T follicular helper cell (primary cell): ENCODE results near the gene CHST13.
"Not testable (repeated sequence)": the region's sequence is repeated elsewhere in the genome, so short reads cannot be mapped to it uniquely, and the experiment has no call there.

Experiments used
- DNase-seq: peaks from one replicate; pipeline ENCODE4 v3.0.0-alpha.2; 2020; ENCODE audit warnings: low read depth

Gene CHST13

GRCh38 chr3:126554560-126555525 is 30.9 kb downstream of the CHST13 start:
- no peak for DNase-seq

DNA sequence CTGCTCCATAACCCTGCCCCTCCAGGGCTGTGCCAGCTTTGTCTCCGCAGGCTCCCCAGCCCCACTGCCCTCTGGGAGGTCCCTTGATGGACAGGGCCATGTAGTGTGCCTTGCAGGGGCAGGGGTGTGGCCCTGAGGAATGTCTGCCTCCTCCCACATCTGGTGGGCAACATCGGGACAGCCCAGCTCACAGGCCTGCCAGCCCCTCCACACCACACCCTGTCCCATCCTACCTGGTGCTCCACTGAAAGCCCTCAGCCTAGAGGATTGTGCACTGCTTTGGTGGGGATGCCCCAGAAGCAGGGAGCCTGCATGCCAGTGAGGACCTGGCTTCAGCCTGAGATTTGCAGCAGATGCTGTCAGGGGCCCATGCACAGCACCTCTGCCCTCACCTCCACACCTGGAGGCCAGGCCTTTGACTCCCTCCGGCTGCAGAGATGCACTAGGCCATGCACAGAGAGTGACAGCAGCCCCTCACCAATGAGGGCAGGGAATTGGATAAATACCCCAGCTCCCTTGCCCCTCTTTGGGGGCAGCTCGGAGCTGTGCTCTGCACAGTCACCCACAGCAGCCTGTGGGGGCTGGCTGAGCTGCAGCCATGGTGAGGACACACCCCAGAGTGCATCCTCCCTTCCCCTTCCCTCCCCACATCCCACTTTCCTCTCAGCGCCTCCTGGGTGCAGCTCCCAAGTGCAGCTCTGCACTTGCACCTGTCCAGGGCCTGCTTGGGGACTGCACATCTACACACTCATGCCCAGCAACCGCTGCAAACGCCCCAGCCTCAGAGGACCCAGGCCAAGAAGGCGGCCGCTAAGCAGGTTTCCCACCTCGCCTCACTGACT is 32.1 kb downstream of the CHST13 start:
- no peak for DNase-seq

GRCh38 chr3:126556637-126557414 is 32.9 kb downstream of the CHST13 start:
- DNase-seq, result no peak

DNA sequence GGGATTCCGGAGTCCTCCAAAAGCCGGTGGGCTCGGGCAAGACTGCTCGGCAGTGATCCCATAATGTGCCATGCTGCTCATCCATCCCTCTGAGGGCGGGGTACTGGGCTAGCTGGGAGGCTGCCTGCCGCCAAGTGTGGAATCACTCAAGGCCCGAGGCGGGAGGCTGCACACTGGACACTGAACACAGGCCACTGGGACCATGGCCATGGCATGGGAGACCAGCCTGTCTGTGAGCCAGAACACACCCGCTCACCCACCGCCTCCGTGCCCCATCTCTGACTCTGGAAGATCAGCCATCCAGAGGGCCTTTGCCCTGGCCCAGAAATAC is 33.4 kb downstream of the CHST13 start:
- DNase-seq, result no peak

DNA sequence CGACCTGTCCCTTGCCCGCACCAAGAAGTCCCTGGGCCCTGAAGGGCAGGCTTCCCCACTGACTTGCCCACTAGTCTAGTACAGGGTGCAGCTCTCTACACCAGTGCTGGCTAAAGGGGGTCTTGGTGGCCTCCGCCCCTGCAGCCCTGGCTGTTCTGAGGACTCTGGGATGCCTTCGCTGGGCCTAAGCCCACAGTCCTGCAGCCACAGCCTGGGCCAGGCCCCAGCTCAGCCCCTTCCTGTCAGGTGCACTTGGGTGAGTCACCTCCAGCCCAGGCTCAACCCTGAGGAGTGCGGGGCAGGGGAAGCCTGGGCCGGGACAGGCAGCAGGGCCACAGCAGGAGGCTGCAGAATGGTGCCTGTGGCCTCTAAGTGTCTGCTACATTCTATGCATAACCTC is 33.8 kb downstream of the CHST13 start:
- no peak for DNase-seq

DNA sequence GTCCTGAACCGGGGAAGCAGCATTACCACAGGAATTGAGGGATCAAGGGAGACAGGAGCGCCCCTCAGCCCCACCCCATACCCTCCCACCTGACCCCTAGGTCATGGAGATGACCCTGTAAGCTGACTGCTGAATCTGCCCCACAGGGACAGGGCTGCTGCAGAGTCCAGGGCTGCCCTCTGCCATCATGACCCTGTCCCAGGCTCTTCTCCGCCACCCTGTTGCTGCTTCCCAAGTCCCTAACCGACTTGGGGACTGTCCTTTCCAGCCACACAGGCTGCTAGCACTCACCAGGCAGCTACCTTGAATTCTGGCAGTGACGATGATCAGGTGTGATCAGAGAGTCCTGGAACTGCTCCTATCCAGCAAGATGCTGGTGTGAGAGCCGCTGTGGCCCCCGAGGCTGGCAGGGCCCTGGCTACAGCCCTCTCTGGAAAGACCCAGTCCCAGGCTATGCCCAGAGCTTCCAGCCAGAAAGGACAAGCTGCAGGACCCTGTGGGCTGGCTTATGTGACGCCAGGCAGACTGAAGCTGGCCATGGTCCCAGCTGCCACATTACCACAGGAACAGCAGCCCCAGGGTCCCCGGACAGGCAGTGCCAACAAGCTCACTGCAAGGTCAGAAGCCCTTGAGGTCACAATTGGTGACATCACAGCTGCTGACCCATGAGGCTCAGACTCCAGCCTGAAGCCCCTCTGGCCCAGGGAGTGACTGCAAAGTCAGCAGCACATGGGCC is 34.5 kb downstream of the CHST13 start, which contains the start of gene C3orf22:
Gene C3orf22, minus strand, starts transcription at position 597 of the 736 bp plus-strand sequence. CDS start 5,542 bp downstream, outside the sequence.
- DNase-seq, result no peak

GRCh38 chr3:126562737-126563276 is 38.9 kb downstream of the CHST13 start:
- no peak for DNase-seq

GRCh38 chr3:126567696-126568438 is 43.9 kb downstream of the CHST13 start:
- no peak for DNase-seq

GRCh38 chr3:126568776-126569342 is 44.9 kb downstream of the CHST13 start:
- no peak for DNase-seq

DNA sequence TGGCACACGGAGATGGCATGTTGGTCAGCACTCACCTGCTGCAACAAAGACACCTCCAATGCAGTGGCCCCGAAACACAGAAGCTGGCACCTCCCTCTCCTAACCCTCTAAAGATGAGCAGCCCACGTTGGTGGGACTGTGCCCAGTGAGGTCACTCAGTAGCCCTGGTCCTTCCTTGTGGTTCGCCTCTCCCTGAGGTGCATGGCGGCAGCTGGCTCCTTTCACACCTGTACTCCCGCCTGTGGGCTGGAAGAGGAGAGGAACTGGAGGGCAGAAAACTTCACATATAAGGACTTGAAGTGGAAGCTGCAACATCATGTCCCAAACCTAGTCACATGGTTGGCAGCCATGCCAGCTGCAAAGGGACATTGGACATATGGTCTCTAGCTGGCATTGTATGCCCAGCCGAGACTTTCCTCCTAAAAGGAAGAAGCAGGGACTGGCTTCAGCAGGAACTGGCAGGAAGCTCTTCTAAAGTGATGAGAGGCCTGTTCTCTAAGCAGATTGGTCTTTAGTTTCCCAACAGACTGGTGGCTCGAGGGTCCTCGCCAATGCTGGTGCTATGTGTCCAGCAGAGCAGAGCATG is 45.5 kb downstream of the CHST13 start:
- DNase-seq, result no peak

DNA sequence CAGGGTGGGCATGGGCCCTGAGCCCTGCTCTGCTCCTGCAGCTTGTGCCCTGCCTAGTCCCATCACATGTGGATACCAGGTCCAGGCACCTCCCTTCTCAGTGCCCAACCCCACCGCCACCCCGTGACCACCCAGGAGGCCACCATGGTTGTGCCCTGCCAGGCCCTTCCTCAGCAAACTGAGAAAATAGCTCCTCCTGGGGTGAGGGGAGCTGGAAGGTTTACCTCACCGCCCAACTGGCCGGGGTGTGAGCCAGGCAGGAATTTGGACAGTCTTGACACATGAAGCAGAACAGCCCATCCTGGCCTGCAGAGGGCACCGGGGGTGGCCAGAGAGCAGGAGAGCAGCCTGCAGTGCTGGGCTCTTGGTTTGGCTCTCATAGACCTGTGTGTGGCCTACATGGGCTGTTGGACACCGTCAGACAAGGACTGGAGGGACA is 46.2 kb downstream of the CHST13 start:
- no peak for DNase-seq

DNA sequence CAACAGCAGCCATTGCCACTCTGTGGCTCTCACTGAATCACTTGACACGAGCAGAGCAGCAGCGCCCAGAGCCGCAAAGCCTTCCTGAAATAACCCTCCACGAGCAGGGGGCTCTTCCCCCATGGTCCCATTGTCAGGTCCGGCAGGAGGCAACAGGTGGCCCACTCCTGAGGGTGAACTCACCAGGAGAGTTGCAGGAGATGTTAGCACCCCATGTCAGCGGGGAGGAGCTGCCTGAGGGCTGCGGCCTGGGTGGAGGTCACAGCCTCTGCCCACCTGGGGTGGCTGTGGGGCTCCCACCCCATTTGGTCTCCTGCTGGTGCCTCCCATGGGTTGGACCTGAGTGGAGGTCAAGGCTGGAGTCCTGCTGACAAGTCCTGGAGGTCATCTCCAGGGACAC is 47.1 kb downstream of the CHST13 start:
- DNase-seq, result no peak

DNA sequence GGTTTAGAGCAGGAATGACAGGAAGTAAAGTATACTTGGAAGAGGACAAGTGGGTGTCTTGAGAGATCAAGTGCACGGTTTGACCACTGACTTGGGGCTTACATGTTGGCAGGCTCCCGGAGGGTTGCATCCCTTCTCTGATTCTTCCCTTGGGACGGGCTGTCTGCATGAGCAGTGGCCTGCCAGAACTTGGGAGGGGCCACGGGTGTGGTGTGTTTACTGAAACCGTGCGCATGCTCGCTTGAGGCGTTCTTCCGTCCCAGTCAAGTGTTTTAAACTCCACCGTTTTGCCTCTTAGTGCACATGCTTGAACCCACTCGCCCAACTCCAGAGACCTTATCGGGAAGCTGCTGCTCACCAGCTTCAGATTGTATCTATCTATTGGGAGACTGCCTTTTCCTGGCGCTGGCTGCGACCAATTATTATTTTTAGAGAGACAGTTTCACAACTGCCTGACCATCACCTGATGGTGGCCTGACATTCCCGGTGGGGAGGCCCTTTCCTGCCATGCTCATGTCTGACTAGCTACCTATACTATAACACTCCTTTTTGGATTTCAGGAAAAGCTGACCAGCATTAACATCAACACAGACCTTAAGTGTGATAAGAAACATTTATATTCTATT is 49.6 kb downstream of the CHST13 start:
- no peak for DNase-seq

- no peak for DNase-seq
Measured at GRCh38 chr3:126577261-126577660, 53.3 kb downstream of the CHST13 start.

GRCh38 chr3:126578702-126579101 is 54.7 kb downstream of the CHST13 start:
- no peak for DNase-seq

- DNase-seq, result no peak
Measured at GRCh38 chr3:126580746-126581145, 56.8 kb downstream of the CHST13 start.

DNA sequence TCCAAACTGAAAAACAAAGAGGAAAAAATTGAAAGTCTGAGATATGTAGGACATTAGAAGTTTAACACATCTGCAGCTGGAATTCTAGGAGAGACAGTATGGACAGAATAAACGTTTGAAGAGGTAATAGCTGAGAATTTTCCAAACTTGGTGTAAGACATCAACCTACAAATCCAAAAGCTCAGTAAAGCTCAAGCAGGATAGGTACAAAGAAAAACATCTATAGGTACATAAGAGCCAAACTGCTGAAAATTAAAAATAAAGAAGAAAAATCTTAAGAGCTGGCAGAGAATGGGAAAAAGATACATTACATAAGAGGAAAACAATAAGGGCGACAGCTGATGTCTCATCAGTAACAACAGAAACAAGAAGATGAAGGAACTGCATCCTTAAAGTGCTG is 57.6 kb downstream of the CHST13 start:
- no peak for DNase-seq

DNA sequence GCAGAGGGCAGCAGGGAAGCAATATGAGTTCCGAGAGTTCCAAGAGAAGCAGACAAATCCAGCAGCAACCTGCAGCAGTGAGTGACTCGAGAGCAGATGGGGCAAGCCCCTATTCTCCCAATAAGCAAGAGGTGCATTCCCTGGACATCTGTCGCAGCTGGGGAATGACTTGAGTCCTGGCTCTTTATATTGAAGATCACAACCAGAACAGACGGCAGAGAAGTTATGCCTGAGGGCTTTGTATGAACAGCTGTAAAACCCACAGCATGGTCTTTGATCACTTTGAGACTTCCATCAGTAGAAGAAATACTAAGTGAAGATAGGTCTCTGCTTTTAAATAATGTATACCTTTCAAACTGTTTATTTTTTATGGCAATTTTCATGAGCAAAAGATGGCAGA is 58.4 kb downstream of the CHST13 start:
- DNase-seq, result no peak

DNA sequence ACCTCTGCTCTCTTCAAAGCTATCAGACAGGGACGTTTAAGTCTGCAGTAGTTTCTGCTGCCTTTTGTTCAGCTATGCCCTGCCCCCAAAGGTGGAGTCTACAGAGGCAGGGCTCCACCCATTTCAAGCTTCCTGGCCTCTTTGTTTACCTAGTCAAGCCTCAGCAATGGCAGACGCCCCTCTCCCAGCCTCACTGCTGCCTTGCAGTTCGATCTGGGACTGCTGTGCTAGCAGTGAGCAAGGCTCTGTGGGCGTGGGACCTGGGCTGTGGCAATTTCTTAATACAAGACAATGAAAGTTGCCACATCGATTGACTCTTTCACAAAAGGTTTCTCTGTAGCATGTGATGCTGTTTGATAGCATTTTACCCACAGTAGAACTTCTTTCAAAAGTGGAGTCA is 67.6 kb downstream of the CHST13 start:
- DNase-seq, result not testable (repeated sequence)
